HepG2 (cell line): ENCODE measurements around the gene CCNF. TPM values are rescaled to one million over a fixed set of nuclear protein-coding genes. Genes with fewer than 3 reads are reported as not detected.

Source experiments
- AGO2 ChIP-seq: fragments of 200-400 bp; formaldehyde crosslinking; optimal IDR thresholded peaks from 2 replicates; pipeline ENCODE3; 2017; ENCODE audit warnings: mild to moderate bottlenecking, low read depth, low read length, moderate library complexity
- ATF7 ChIP-seq, 2 experiments: fragments of 450-650 bp in 1 of 2; sonication (generic) in 1 of 2; formaldehyde crosslinking in 1 of 2; IDR thresholded peaks; 2 replicates each; pipeline versions ENCODE4 v1.4.0 to v1.6.1; 2016 to 2020; ENCODE audit warnings: antibody characterized with exemption in 1 of 2, mild to moderate bottlenecking in 1 of 2, missing genetic modification reagents in 1 of 2
- IKZF4 ChIP-seq: sonication (generic); formaldehyde crosslinking; IDR thresholded peaks from 2 replicates; pipeline ENCODE4 v1.5.1; 2020; ENCODE audit warnings: borderline replicate concordance, mild to moderate bottlenecking, low read depth, missing genetic modification reagents; ENCODE audit errors: not compliant biosample characterization
- MTF2 ChIP-seq: sonication (generic); formaldehyde crosslinking; IDR thresholded peaks from 2 replicates; pipeline ENCODE4 v1.5.0; 2020; ENCODE audit warnings: missing genetic modification reagents, borderline replicate concordance
- NCOA1 ChIP-seq: sonication (generic); formaldehyde crosslinking; IDR thresholded peaks from 2 replicates; pipeline ENCODE4 v1.9.0; 2021; ENCODE audit warnings: missing genetic modification reagents
- SALL1 ChIP-seq: sonication (generic); formaldehyde crosslinking; IDR thresholded peaks from 2 replicates; pipeline ENCODE4 v1.8.0; 2022; ENCODE audit warnings: mild to moderate bottlenecking, missing genetic modification reagents
- TEAD3 ChIP-seq: optimal IDR thresholded peaks from 2 replicates; pipeline ENCODE3; 2016; ENCODE audit warnings: borderline replicate concordance
- ZNF274 ChIP-seq: sonication (generic); formaldehyde crosslinking; IDR thresholded peaks from 2 replicates; pipeline ENCODE4 v1.5.1; 2020; ENCODE audit warnings: mild to moderate bottlenecking, missing genetic modification reagents
- ZNF282 ChIP-seq: fragments of 450-650 bp; IDR thresholded peaks from 2 replicates; pipeline ENCODE4 v1.6.1; 2018; ENCODE audit not compliant: partially characterized antibody
- ZNF318 ChIP-seq: sonication (generic); formaldehyde crosslinking; IDR thresholded peaks from 2 replicates; pipeline ENCODE4 v1.4.0; 2020; ENCODE audit warnings: mild to moderate bottlenecking, missing genetic modification reagents
- ZNF326 ChIP-seq: sonication (generic); formaldehyde crosslinking; IDR thresholded peaks from 2 replicates; pipeline ENCODE4 v1.4.0; 2020; ENCODE audit warnings: missing genetic modification reagents, borderline replicate concordance
- ZSCAN25 ChIP-seq: sonication (generic); formaldehyde crosslinking; IDR thresholded peaks from 2 replicates; pipeline ENCODE4 v1.8.0; 2022; ENCODE audit warnings: mild to moderate bottlenecking, missing genetic modification reagents
- polyA plus RNA-seq, 8 experiments: library from polyadenylated mRNA; depleted of rRNA in 3 of 8; stranded (reverse) in 7 of 8; unstranded in 1 of 8; fragments of >200 nt; fragmentation: Illumina TruSeq in 4 of 8; extraction: Trizol in 4 of 8; gene quantifications; 2 replicates each; pipeline versions ENCODE4 v1.2.1 to v1.2.3, GENCODE V29; 2011 to 2016; ENCODE audit warnings: low read depth in 4 of 8, missing spikeins in 1 of 8, mixed read lengths in 1 of 8; ENCODE audit not compliant: insufficient read depth in 1 of 8
- total RNA-seq, 5 experiments: library from RNA; depleted of rRNA; stranded (reverse); fragments of >200 nt; fragmentation: Illumina TruSeq; extraction: Trizol; gene quantifications; 2 replicates each; pipeline ENCODE4 v1.2.3, GENCODE V29; 2016; ENCODE audit warnings: low read depth in 1 of 5

The CCNF gene
- total and polyA plus RNA-seq, 2 of the 13 experiments (the other 11 are each of a cell fraction or from before 2014, with no cell fraction given): 6.4 to 22.8 TPM

DNA sequence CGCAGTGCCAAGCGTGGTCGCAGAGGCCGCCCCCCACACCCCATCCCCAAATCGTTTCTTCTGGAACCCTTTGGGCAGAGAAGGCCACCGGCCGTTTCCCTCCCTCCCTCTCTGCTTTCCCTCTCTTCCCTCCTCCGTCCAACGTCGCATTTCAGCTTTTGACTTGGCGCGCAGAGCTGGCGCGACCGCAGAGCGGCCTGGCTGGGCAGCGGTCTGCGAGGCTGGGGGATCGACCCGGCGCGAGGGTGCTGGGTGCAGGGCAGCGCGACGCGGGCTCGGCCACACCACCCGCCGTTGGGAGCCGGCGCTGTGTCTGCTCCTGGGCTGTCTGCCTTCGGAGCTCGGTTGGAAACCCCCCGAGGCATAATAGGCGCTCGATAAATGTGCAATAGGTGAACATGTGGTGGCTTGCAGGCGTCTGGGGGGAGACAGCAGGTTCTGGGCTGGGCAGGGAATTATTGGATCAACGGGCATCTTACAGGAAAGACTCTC, 39.0 kb downstream of the CCNF start (continued):
- TF ChIP-seq ZNF318 (CRISPR knock-in tag) (no peak), ZNF274 (CRISPR knock-in tag) (peak; percentile 55; the same call in 1 of the 2 replicates), MTF2 (peak; percentile 39; the same call in 1 of the 2 replicates), AGO2 (peak; percentile 42), NCOA1 (no peak), SALL1 (CRISPR knock-in tag) (peak; percentile 40; the same call in 1 of the 2 replicates), ATF7 (IDR thresholded peaks at IDR 0.05) (no peak), ATF7 (CRISPR knock-in tag; IDR thresholded peaks at IDR 0.05) (0 out of 2 replicates have a peak, but pooled peaks have one; percentile 23), TEAD3 (CRISPR knock-in tag) (peak; percentile 12), IKZF4 (CRISPR knock-in tag) (peak; percentile 41), ZSCAN25 (CRISPR knock-in tag) (0 out of 2 replicates have a peak, but pooled peaks have one; percentile 29), ZNF282 (no peak), ZNF326 (CRISPR knock-in tag) (no peak)
- TF ChIP-seq, all 625 proteins: peak for 23
